ENCODE results near the gene SALL3. TPM values are rescaled to one million over a fixed set of nuclear protein-coding genes. Genes with fewer than 3 reads are reported as not detected.

SALL3 gene
- total RNA-seq, 1 donor from 2014 or later = 2.1 TPM

Other genes with a start within 250 kb of the SALL3 start
- 16.2 and 20.1 TPM in 2 replicates for gene ATP9B, start 89.6 kb downstream of the SALL3 start, total RNA-seq